Measurements from ENCODE around the gene IMPDH1.

IMPDH1 gene

GRCh38 chr7:128402356-128402755 is 7.4 kb downstream of the IMPDH1 start:
- Histone ChIP-seq H2BK5ac (ENCODE audit: low read length) (no peak overlapping the region), H2AFZ (ENCODE audit: low read length) (no peak overlapping the region), H3K4me2 (ENCODE audit: insufficient read depth, low read length, poor library complexity, severe bottlenecking) (no peak overlapping the region), H2BK12ac (ENCODE audit: low read length) (no peak overlapping the region), H3K27me3 (ENCODE audit: control insufficient read depth in 3 of 3, insufficient read depth in 3 of 3, low read depth in 1 of 3, low read length in 3 of 3) (peaks cover 0 to 24% (median 0%) of the 10 kb centered on the region in 3 experiments), H2AK5ac (ENCODE audit: low read depth, low read length) (no peak overlapping the region), H3K9me3 (replicated peaks in 1 of 2; ENCODE audit: control insufficient read depth in 2 of 2, insufficient read depth in 1 of 2, low read depth in 1 of 2, low read length in 2 of 2) (no peaks in the 10 kb centered on the region), H3K4me3 (ENCODE audit: low read length in 2 of 2) (no peak overlapping the region), H3K14ac (ENCODE audit: low read length) (no peak overlapping the region), H3K4ac (ENCODE audit: low read length) (no peak overlapping the region), H3K9ac (ENCODE audit: low read depth, low read length, poor library complexity) (no peak overlapping the region), H4K8ac (ENCODE audit: low read depth, low read length) (no peak overlapping the region), H4K91ac (ENCODE audit: low read depth, low read length, poor library complexity) (no peak overlapping the region), H3K79me1 (ENCODE audit: low read depth, low read length) (peaks cover 4% of the 10 kb centered on the region), H3K36me3 (replicated peaks in 1 of 2; ENCODE audit: control insufficient read depth in 2 of 2, insufficient read depth in 2 of 2, low read length in 2 of 2) (peaks cover 21 to 31% of the 10 kb centered on the region in 2 donors), H3K4me1 (ENCODE audit: control insufficient read depth in 2 of 2, insufficient read depth in 1 of 2, low read depth in 1 of 2, low read length in 2 of 2) (peaks cover 13 to 16% of the 10 kb centered on the region in 2 donors), H2BK120ac (ENCODE audit: low read depth, low read length) (no peak overlapping the region), H2BK15ac (ENCODE audit: low read length) (no peak overlapping the region), H3K27ac (replicated peaks; ENCODE audit: low read length) (no peak overlapping the region), H3K18ac (ENCODE audit: low read length) (no peak overlapping the region), H3K23ac (ENCODE audit: low read depth, low read length, poor library complexity) (no peak overlapping the region)
- no CpG with 5 or more reads among the region's 2 CpGs for WGBS, 2 donors (ENCODE audit: extremely low coverage in 2 of 2, insufficient read length in 2 of 2, insufficient replicate concordance in 1 of 2)
- no peak for DNase-seq (ENCODE audit: low spot score)

DNA sequence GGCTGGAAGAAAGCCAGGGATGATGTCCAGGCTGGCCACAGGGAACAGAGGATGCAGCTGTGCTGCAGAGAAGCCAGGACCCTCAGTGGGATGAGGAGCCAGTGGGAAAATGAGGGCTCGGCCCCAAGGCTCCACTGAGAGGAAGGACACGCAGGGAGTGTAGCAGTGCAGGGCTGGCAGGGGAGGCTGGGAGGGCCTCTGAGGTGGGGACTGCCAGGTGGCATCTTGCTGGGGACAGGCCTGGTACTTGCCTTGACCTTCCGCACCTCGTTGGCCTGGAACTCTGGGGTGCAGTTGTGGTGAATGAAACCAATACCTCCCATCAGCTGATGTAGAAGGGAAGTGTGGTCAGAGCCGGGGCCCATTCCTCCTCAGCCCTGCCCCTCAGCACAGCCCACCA is 9.2 kb downstream of the IMPDH1 start:
- no peak overlapping the region for H3K4me3 ChIP-seq (ENCODE audit: low read length in 2 of 2)
- no peak overlapping the region for H3K4me2 ChIP-seq (ENCODE audit: insufficient read depth, low read length, poor library complexity, severe bottlenecking)
- no peak overlapping the region for H2AK5ac ChIP-seq (ENCODE audit: low read depth, low read length)
- H2BK15ac ChIP-seq (ENCODE audit: low read length) = no peak overlapping the region
- peaks cover 6% of the 10 kb centered on the region for H3K79me1 ChIP-seq (ENCODE audit: low read depth, low read length)
- H2AFZ ChIP-seq (ENCODE audit: low read length) = no peak overlapping the region
- no peaks in the 10 kb centered on the region for H3K9me3 ChIP-seq (replicated peaks in 1 of 2; ENCODE audit: control insufficient read depth in 2 of 2, insufficient read depth in 1 of 2, low read depth in 1 of 2, low read length in 2 of 2)
- H3K9ac ChIP-seq (ENCODE audit: low read depth, low read length, poor library complexity) = peak overlapping the region; percentile 1
- no peak overlapping the region for H3K27ac ChIP-seq (replicated peaks; ENCODE audit: low read length)
- DNase-seq (ENCODE audit: low spot score) = no peak
- H2BK120ac ChIP-seq (ENCODE audit: low read depth, low read length) = no peak overlapping the region
- peaks cover 11 to 12% of the 10 kb centered on the region in 2 donors for H3K4me1 ChIP-seq (ENCODE audit: control insufficient read depth in 2 of 2, insufficient read depth in 1 of 2, low read depth in 1 of 2, low read length in 2 of 2)
- no peak overlapping the region for H3K14ac ChIP-seq (ENCODE audit: low read length)
- H2BK5ac ChIP-seq (ENCODE audit: low read length) = no peak overlapping the region
- H3K23ac ChIP-seq (ENCODE audit: low read depth, low read length, poor library complexity) = no peak overlapping the region
- H4K91ac ChIP-seq (ENCODE audit: low read depth, low read length, poor library complexity) = no peak overlapping the region
- no peak overlapping the region for H3K18ac ChIP-seq (ENCODE audit: low read length)
- H4K8ac ChIP-seq (ENCODE audit: low read depth, low read length) = no peak overlapping the region
- H2BK12ac ChIP-seq (ENCODE audit: low read length) = no peak overlapping the region
- peaks cover 0 to 11% (median 0%) of the 10 kb centered on the region in 3 experiments for H3K27me3 ChIP-seq (ENCODE audit: control insufficient read depth in 3 of 3, insufficient read depth in 3 of 3, low read depth in 1 of 3, low read length in 3 of 3)
- no peak overlapping the region for H3K4ac ChIP-seq (ENCODE audit: low read length)
- peaks cover 32 to 40% of the 10 kb centered on the region in 2 donors for H3K36me3 ChIP-seq (replicated peaks in 1 of 2; ENCODE audit: control insufficient read depth in 2 of 2, insufficient read depth in 2 of 2, low read length in 2 of 2)
- no CpG with 5 or more reads among the region's 5 CpGs for WGBS, 2 donors (ENCODE audit: extremely low coverage in 2 of 2, insufficient read length in 2 of 2, insufficient replicate concordance in 1 of 2)

DNA sequence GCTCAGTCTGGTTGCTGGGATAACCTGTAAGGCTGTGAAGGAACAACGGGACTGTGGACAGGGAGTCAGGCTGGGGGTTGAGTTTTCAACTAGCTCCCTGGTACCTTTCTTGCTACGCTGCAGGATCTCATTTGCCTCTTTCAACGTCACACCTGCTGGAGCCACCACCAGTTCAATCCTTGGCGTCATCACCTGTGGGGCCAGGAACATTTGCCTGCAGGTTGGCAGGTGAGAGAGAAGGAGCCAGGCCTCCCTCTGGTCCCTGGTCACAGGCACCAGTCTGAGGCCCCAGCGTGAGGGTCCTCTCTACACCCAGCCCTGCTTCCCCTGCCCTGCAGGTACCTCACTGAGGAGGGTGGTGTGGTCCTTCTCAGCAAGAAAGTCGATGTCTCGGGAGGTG is 9.8 kb downstream of the IMPDH1 start:
- Histone ChIP-seq H3K4ac (ENCODE audit: low read length) (no peak overlapping the region), H2BK15ac (ENCODE audit: low read length) (no peak overlapping the region), H3K4me2 (ENCODE audit: insufficient read depth, low read length, poor library complexity, severe bottlenecking) (no peak overlapping the region), H4K8ac (ENCODE audit: low read depth, low read length) (no peak overlapping the region), H3K36me3 (replicated peaks in 1 of 2; ENCODE audit: control insufficient read depth in 2 of 2, insufficient read depth in 2 of 2, low read length in 2 of 2) (peaks cover 34 to 40% of the 10 kb centered on the region in 2 donors), H3K9ac (ENCODE audit: low read depth, low read length, poor library complexity) (no peak overlapping the region), H2AK5ac (ENCODE audit: low read depth, low read length) (no peak overlapping the region), H3K27me3 (ENCODE audit: control insufficient read depth in 3 of 3, insufficient read depth in 3 of 3, low read depth in 1 of 3, low read length in 3 of 3) (peaks cover 0 to 5% (median 0%) of the 10 kb centered on the region in 3 experiments), H3K79me1 (ENCODE audit: low read depth, low read length) (peaks cover 6% of the 10 kb centered on the region), H3K4me3 (ENCODE audit: low read length in 2 of 2) (no peak overlapping the region), H3K4me1 (ENCODE audit: control insufficient read depth in 2 of 2, insufficient read depth in 1 of 2, low read depth in 1 of 2, low read length in 2 of 2) (peaks cover 9% of the 10 kb centered on the region in 2 donors), H3K18ac (ENCODE audit: low read length) (no peak overlapping the region), H2BK5ac (ENCODE audit: low read length) (no peak overlapping the region), H2BK120ac (ENCODE audit: low read depth, low read length) (no peak overlapping the region), H3K14ac (ENCODE audit: low read length) (no peak overlapping the region), H3K27ac (replicated peaks; ENCODE audit: low read length) (no peak overlapping the region), H2BK12ac (ENCODE audit: low read length) (no peak overlapping the region), H4K91ac (ENCODE audit: low read depth, low read length, poor library complexity) (no peak overlapping the region), H3K9me3 (replicated peaks in 1 of 2; ENCODE audit: control insufficient read depth in 2 of 2, insufficient read depth in 1 of 2, low read depth in 1 of 2, low read length in 2 of 2) (no peaks in the 10 kb centered on the region), H2AFZ (ENCODE audit: low read length) (no peak overlapping the region), H3K23ac (ENCODE audit: low read depth, low read length, poor library complexity) (no peak overlapping the region)
- no CpG with 5 or more reads among the region's 7 CpGs for WGBS, 2 donors (ENCODE audit: extremely low coverage in 2 of 2, insufficient read length in 2 of 2, insufficient replicate concordance in 1 of 2)
- no peak for DNase-seq (ENCODE audit: low spot score)

- no peak overlapping the region for H3K14ac ChIP-seq (ENCODE audit: low read length)
- H2BK12ac ChIP-seq (ENCODE audit: low read length) = no peak overlapping the region
- H3K9me3 ChIP-seq (replicated peaks in 1 of 2; ENCODE audit: control insufficient read depth in 2 of 2, insufficient read depth in 1 of 2, low read depth in 1 of 2, low read length in 2 of 2) = no peaks in the 10 kb centered on the region
- H2BK5ac ChIP-seq (ENCODE audit: low read length) = no peak overlapping the region
- H3K18ac ChIP-seq (ENCODE audit: low read length) = no peak overlapping the region
- no peak overlapping the region for H2BK120ac ChIP-seq (ENCODE audit: low read depth, low read length)
- H3K23ac ChIP-seq (ENCODE audit: low read depth, low read length, poor library complexity) = no peak overlapping the region
- H3K27me3 ChIP-seq (ENCODE audit: control insufficient read depth in 3 of 3, insufficient read depth in 3 of 3, low read depth in 1 of 3, low read length in 3 of 3) = no peaks in the 10 kb centered on the region
- no peak for DNase-seq (ENCODE audit: low spot score)
- H3K4ac ChIP-seq (ENCODE audit: low read length) = no peak overlapping the region
- H2BK15ac ChIP-seq (ENCODE audit: low read length) = no peak overlapping the region
- H2AFZ ChIP-seq (ENCODE audit: low read length) = no peak overlapping the region
- H3K9ac ChIP-seq (ENCODE audit: low read depth, low read length, poor library complexity) = no peak overlapping the region
- H3K36me3 ChIP-seq (replicated peaks in 1 of 2; ENCODE audit: control insufficient read depth in 2 of 2, insufficient read depth in 2 of 2, low read length in 2 of 2) = peaks cover 39 to 40% of the 10 kb centered on the region in 2 donors
- no peaks in the 10 kb centered on the region for H3K4me1 ChIP-seq (ENCODE audit: control insufficient read depth in 2 of 2, insufficient read depth in 1 of 2, low read depth in 1 of 2, low read length in 2 of 2)
- H4K91ac ChIP-seq (ENCODE audit: low read depth, low read length, poor library complexity) = no peak overlapping the region
- H4K8ac ChIP-seq (ENCODE audit: low read depth, low read length) = no peak overlapping the region
- no peak overlapping the region for H3K4me2 ChIP-seq (ENCODE audit: insufficient read depth, low read length, poor library complexity, severe bottlenecking)
- H2AK5ac ChIP-seq (ENCODE audit: low read depth, low read length) = no peak overlapping the region
- WGBS, 2 donors (ENCODE audit: extremely low coverage in 2 of 2, insufficient read length in 2 of 2, insufficient replicate concordance in 1 of 2) = no CpG with 5 or more reads among the region's 6 CpGs
- H3K79me1 ChIP-seq (ENCODE audit: low read depth, low read length) = peaks cover 4% of the 10 kb centered on the region
- no peak overlapping the region for H3K4me3 ChIP-seq (ENCODE audit: low read length in 2 of 2)
- no peak overlapping the region for H3K27ac ChIP-seq (replicated peaks; ENCODE audit: low read length)
Measured at GRCh38 chr7:128398841-128399135, 11.0 kb downstream of the IMPDH1 start.
